Measurements from ENCODE around the gene ZC3H12A. TPM values are rescaled to one million over a fixed set of nuclear protein-coding genes. Genes with fewer than 3 reads are reported as not detected.

Gene ZC3H12A
- total RNA-seq, 2 experiments from 2014 or later, result 29.0 to 33.6 TPM

GRCh38 chr1:37458551-37458950, 15.8 kb upstream of the ZC3H12A start:
- peaks cover 5% of the 10 kb centered on the region for H3K4me1 Mint-ChIP-seq (ENCODE audit: low read depth)
- H3K36me3 Mint-ChIP-seq (ENCODE audit: low read depth), result peaks cover 3% of the 10 kb centered on the region
- no peaks in the 10 kb centered on the region for H3K9me3 Mint-ChIP-seq
- H3K4me3 Mint-ChIP-seq, result no peak overlapping the region
- CTCF ChIA-PET, result interaction anchor here (0.6 to 12.2 kb wide), 7 partner anchors 20 to 1012 kb away, joined by 3 to 287 read pairs (median 4); no protein-coding TSS in a partner anchor
- H3K27ac Mint-ChIP-seq, result no peak overlapping the region
- no peaks in the 10 kb centered on the region for H3K27me3 Mint-ChIP-seq (ENCODE audit: low read depth)
- DNase-seq, result peak; percentile 27
- intact Hi-C loops (cut with micrococcal nuclease), result no loop called here

GRCh38 chr1:37461698-37462436, 12.5 kb upstream of the ZC3H12A start:
- DNase-seq, result no peak
- Mint-ChIP-seq H3K9me3 (no peaks in the 10 kb centered on the region), H3K36me3 (ENCODE audit: low read depth) (no peaks in the 10 kb centered on the region), H3K4me3 (no peak overlapping the region), H3K4me1 (ENCODE audit: low read depth) (no peaks in the 10 kb centered on the region), H3K27ac (no peak overlapping the region), H3K27me3 (ENCODE audit: low read depth) (no peaks in the 10 kb centered on the region)
- CTCF ChIA-PET, result interaction anchor here (2.3 kb wide), 1 partner anchor 25 kb away, joined by 7 read pairs; no protein-coding TSS in a partner anchor
- intact Hi-C loops (cut with micrococcal nuclease), result no loop called here

- intact Hi-C loops (cut with micrococcal nuclease), result no loop called here
- Mint-ChIP-seq H3K27me3 (ENCODE audit: low read depth) (no peaks in the 10 kb centered on the region), H3K27ac (no peak overlapping the region), H3K4me1 (ENCODE audit: low read depth) (peaks cover 3% of the 10 kb centered on the region), H3K9me3 (no peaks in the 10 kb centered on the region), H3K36me3 (ENCODE audit: low read depth) (no peaks in the 10 kb centered on the region), H3K4me3 (no peak overlapping the region)
- DNase-seq, result no peak
- CTCF ChIA-PET, result interaction anchor here (0.5 to 5.0 kb wide), 6 partner anchors 9 to 139 kb away, joined by 3 to 26 read pairs (median 7); no protein-coding TSS in a partner anchor
Observed at GRCh38 chr1:37464443-37464842, 9.9 kb upstream of the ZC3H12A start.

GRCh38 chr1:37465593-37466517, 8.5 kb upstream of the ZC3H12A start:
- H3K4me3 Mint-ChIP-seq, result no peak overlapping the region
- peaks cover 7% of the 10 kb centered on the region for H3K4me1 Mint-ChIP-seq (ENCODE audit: low read depth)
- CTCF ChIA-PET, result interaction anchor here (0.6 to 5.0 kb wide), 6 partner anchors 9 to 217 kb away, joined by 3 to 26 read pairs (median 5); partner anchors contain the start of gene ZC3H12A

GRCh38 chr1:37468037-37468436, 6.3 kb upstream of the ZC3H12A start:
- H3K36me3 Mint-ChIP-seq (ENCODE audit: low read depth), result no peaks in the 10 kb centered on the region
- H3K9me3 Mint-ChIP-seq, result no peaks in the 10 kb centered on the region
- H3K4me3 Mint-ChIP-seq, result no peak overlapping the region
- intact Hi-C loops (cut with micrococcal nuclease), result no loop called here
- no peak overlapping the region for H3K27ac Mint-ChIP-seq
- CTCF ChIA-PET, result interaction anchor here (1.1 to 5.0 kb wide), 3 partner anchors 9 to 20 kb away, joined by 3 to 26 read pairs (median 9); no protein-coding TSS in a partner anchor
- no peak for DNase-seq
- no peaks in the 10 kb centered on the region for H3K27me3 Mint-ChIP-seq (ENCODE audit: low read depth)
- H3K4me1 Mint-ChIP-seq (ENCODE audit: low read depth), result peaks cover 21% of the 10 kb centered on the region

More at GRCh38 chr1:37465593-37466517, 8.5 kb upstream of the ZC3H12A start:
- intact Hi-C loops (cut with micrococcal nuclease), result no loop called here
- H3K27me3 Mint-ChIP-seq (ENCODE audit: low read depth), result no peaks in the 10 kb centered on the region
- no peaks in the 10 kb centered on the region for H3K9me3 Mint-ChIP-seq
- H3K36me3 Mint-ChIP-seq (ENCODE audit: low read depth), result no peaks in the 10 kb centered on the region
- DNase-seq, result no peak
- H3K27ac Mint-ChIP-seq, result no peak overlapping the region

GRCh38 chr1:37469386-37469785, 5.0 kb upstream of the ZC3H12A start:
- CTCF ChIA-PET, result interaction anchor here (10.9 kb wide), 1 partner anchor 19 kb away, joined by 127 read pairs; no protein-coding TSS in a partner anchor
- no peak for DNase-seq
- Mint-ChIP-seq H3K27me3 (ENCODE audit: low read depth) (no peaks in the 10 kb centered on the region), H3K4me1 (ENCODE audit: low read depth) (peaks cover 27% of the 10 kb centered on the region), H3K36me3 (ENCODE audit: low read depth) (no peaks in the 10 kb centered on the region), H3K27ac (no peak overlapping the region), H3K9me3 (no peaks in the 10 kb centered on the region), H3K4me3 (no peak overlapping the region)
- intact Hi-C loops (cut with micrococcal nuclease), result no loop called here

- CTCF ChIA-PET, result interaction anchor here (1.9 to 10.9 kb wide), 3 partner anchors 16 to 21 kb away, joined by 6 to 127 read pairs (median 13); no protein-coding TSS in a partner anchor
- intact Hi-C loops (cut with micrococcal nuclease), result loop anchor here (10.0 kb wide), 1 partner anchor 523 kb away; the partner anchor contains the start of gene SF3A3
- Mint-ChIP-seq H3K9me3 (no peaks in the 10 kb centered on the region), H3K36me3 (ENCODE audit: low read depth) (peaks cover 17% of the 10 kb centered on the region), H3K27me3 (ENCODE audit: low read depth) (no peaks in the 10 kb centered on the region), H3K27ac (no peak overlapping the region), H3K4me3 (no peak overlapping the region), H3K4me1 (ENCODE audit: low read depth) (peaks cover 27% of the 10 kb centered on the region)
- no peak for DNase-seq
Observed at GRCh38 chr1:37471345-37472231, 2.8 kb upstream of the ZC3H12A start.

- Mint-ChIP-seq H3K27me3 (ENCODE audit: low read depth) (no peaks in the 10 kb centered on the region), H3K4me1 (ENCODE audit: low read depth) (peaks cover 27% of the 10 kb centered on the region), H3K9me3 (no peaks in the 10 kb centered on the region), H3K36me3 (ENCODE audit: low read depth) (peaks cover 23% of the 10 kb centered on the region), H3K27ac (peak overlapping the region; percentile 68), H3K4me3 (peak overlapping the region; percentile 22)
- CTCF ChIA-PET, result interaction anchor here (1.0 to 10.9 kb wide), 4 partner anchors 16 to 38 kb away, joined by 3 to 127 read pairs (median 10); no protein-coding TSS in a partner anchor
- no peak for DNase-seq
- intact Hi-C loops (cut with micrococcal nuclease), result loop anchor here (10.0 kb wide), 1 partner anchor 523 kb away; the partner anchor contains the start of gene SF3A3
Observed at GRCh38 chr1:37472281-37472680, 2.1 kb upstream of the ZC3H12A start.

- intact Hi-C loops (cut with micrococcal nuclease), result loop anchor here (10.0 kb wide), 1 partner anchor 522 kb away; the partner anchor contains the start of gene SF3A3
- Mint-ChIP-seq H3K36me3 (ENCODE audit: low read depth) (peaks cover 29% of the 10 kb centered on the region), H3K9me3 (no peaks in the 10 kb centered on the region), H3K27ac (peak overlapping the region; percentile 68), H3K27me3 (ENCODE audit: low read depth) (no peaks in the 10 kb centered on the region), H3K4me1 (ENCODE audit: low read depth) (peaks cover 30% of the 10 kb centered on the region), H3K4me3 (peak overlapping the region; percentile 84)
- CTCF ChIA-PET, result interaction anchor here (1.0 to 10.9 kb wide), 5 partner anchors 15 to 321 kb away, joined by 3 to 127 read pairs (median 4); partner anchors contain the start of gene GNL2
- no peak for DNase-seq
Observed at GRCh38 chr1:37472994-37473393, 1.4 kb upstream of the ZC3H12A start.

GRCh38 chr1:37473431-37474045, 842 bp upstream of the ZC3H12A start:
- peak; percentile 57 for DNase-seq
- H3K27ac Mint-ChIP-seq, result peak overlapping the region; percentile 68
- intact Hi-C loops (cut with micrococcal nuclease), result loop anchor here (2.0 to 10.0 kb wide), 2 partner anchors 521 to 539 kb away; partner anchors contain the start of genes SF3A3 and UTP11
- no peaks in the 10 kb centered on the region for H3K27me3 Mint-ChIP-seq (ENCODE audit: low read depth)
- H3K36me3 Mint-ChIP-seq (ENCODE audit: low read depth), result peaks cover 35% of the 10 kb centered on the region
- no peaks in the 10 kb centered on the region for H3K9me3 Mint-ChIP-seq
- CTCF ChIA-PET, result interaction anchor here (1.0 to 10.9 kb wide), 7 partner anchors 8 to 321 kb away, joined by 3 to 127 read pairs (median 4); partner anchors contain the start of gene GNL2
- H3K4me1 Mint-ChIP-seq (ENCODE audit: low read depth), result peaks cover 33% of the 10 kb centered on the region
- H3K4me3 Mint-ChIP-seq, result peak overlapping the region; percentile 84

Measured in activated naive CD4-positive, alpha-beta T cell treated with anti-CD3 and anti-CD28 coated beads for 36 hours (primary cell).